Cortex of kidney (tissue), 1 donor: ENCODE data around the gene ATP2B3.

Source experiments
- DNase-seq: peaks from one replicate; lab custom pipeline; 2025; lab: John Stamatoyannopoulos, UW

ATP2B3 gene

GRCh38 chrX:153571534-153571908 is 54.1 kb downstream of the ATP2B3 start:
- no peak for DNase-seq

GRCh38 chrX:153572601-153573000 is 55.2 kb downstream of the ATP2B3 start:
- no peak for DNase-seq

GRCh38 chrX:153573984-153574383 is 56.5 kb downstream of the ATP2B3 start:
- no peak for DNase-seq

DNA sequence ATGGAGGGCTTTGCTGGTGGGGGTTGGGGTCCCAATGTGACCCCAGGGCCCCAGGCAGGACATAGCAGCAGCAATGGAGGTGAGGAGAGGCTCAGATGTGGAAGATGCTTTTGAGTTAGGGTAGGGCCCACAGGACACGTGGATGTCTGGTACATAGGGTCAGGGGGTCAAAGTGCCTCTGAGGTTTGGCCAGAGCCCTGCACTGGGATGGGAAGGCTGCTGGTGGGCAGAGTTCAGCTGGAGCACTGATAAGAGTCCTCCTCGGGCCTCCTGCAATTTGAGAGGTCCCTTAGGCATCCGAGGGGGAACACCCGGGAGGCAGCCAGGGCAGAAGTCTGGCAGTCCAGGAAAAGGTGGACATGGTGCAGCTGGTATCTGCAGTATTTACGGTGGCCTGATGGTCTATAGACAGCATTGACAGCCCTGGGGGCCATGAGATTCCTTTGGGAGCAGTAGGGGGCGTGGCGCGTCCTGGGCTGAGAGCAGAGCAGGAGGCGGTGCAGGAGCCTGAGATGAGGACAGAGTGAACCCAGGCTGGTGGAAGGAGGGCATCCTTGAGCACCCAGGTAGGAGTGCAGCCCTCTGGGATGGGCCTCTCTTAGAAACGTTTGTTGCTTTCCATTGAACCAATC is 58.9 kb downstream of the ATP2B3 start:
- no peak for DNase-seq

DNA sequence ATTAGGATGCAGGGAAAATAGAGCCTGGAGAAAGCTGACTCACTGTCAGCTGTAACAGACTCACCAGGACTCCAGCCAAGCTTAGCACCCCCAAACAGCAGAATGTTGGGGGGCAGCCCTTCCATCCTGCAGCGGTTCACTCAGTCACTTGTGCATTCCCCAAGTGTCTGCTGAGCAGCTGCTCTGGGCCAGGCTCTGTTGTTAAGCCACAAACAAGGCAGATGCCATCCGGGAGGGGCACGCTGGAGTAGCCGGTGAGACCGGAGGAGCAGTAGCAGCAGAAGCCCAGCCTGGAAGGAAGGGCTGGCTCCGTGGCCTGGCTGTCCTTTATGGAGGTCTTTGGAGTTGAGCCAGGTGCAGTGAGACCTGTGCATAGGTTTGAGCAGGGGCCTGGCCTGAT is 59.5 kb downstream of the ATP2B3 start:
- DNase-seq: no peak

- DNase-seq: no peak
Measured at GRCh38 chrX:153578200-153578835, 60.9 kb downstream of the ATP2B3 start.

DNA sequence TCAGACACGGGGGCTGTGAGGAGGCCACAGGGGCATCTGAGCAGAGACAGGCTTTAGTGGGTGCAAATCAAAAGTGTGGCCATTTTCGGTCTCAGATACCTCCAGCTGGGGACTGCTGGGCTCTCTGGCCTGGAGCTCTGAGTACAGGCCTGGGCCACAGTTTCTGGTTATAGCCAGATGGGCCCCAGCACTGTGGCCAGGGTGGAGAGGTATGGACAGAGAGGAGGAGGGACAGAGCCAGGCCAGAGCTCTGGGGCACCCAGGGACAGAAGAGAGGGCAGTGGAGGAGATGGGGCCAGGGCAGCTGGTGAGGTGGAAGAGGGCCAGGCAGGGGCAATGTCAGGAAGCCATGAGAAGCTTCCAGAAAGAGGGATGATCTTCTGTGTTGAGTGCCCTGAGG is 61.4 kb downstream of the ATP2B3 start:
- DNase-seq: no peak

GRCh38 chrX:153580700-153581386 is 63.4 kb downstream of the ATP2B3 start:
- no peak for DNase-seq

- no peak for DNase-seq
Measured at GRCh38 chrX:153582896-153583295, 65.5 kb downstream of the ATP2B3 start.

DNA sequence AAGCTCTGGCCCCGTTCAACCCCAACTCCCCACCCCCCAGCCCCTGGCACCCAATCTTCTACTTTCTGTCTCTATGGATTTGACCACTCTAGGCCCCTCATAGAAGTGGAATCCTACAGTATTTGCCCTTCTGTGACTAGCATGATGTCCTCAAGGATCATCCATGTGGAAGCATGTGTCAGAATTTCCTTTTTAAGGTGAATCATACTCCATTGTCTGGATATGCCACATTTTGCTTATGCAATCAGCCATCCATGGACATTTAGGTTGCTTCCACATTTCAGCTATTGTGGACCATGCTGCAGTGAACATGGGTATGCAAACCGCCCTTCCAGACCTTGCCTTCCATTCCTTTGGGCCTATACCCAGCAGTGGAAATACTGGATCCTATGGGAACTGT is 66.0 kb downstream of the ATP2B3 start:
- DNase-seq: no peak

- DNase-seq: no peak
Measured at GRCh38 chrX:153585827-153586226, 68.4 kb downstream of the ATP2B3 start.

GRCh38 chrX:153587342-153587741 is 69.9 kb downstream of the ATP2B3 start:
- no peak for DNase-seq

- DNase-seq: no peak
Measured at GRCh38 chrX:153588021-153588781, 70.8 kb downstream of the ATP2B3 start.

DNA sequence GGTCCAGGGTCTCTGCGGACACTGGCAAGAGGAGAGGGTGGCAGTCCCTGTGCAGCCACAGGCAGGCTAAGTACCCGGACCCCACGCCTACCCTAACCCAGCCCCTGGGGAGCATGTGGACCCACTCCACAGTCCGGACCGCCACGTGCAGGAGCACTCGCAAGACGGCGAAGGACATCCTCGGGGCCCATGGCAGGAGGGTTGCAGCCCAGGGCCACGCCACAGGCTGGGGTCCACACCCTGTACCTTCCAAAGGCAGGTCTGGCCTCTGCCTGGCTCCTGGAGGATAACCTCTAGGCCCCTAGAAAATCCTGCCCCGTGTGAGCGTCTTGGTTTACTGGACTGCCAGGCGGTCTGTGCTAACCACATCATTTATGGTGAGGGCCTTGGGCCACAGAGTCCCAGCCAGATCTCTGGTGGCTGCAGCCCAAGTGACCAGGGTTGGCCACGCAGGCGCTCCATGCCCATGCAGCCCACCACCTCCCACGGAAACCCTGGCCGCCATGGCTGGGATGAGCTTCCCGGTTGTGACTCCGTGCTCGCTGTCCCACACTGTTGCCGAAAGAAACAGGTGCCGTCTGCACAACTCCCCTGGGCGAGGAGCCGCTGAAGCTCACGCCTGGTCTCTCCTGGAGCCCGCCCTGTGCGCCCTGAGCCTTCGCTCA is 71.5 kb downstream of the ATP2B3 start:
- no peak for DNase-seq

DNA sequence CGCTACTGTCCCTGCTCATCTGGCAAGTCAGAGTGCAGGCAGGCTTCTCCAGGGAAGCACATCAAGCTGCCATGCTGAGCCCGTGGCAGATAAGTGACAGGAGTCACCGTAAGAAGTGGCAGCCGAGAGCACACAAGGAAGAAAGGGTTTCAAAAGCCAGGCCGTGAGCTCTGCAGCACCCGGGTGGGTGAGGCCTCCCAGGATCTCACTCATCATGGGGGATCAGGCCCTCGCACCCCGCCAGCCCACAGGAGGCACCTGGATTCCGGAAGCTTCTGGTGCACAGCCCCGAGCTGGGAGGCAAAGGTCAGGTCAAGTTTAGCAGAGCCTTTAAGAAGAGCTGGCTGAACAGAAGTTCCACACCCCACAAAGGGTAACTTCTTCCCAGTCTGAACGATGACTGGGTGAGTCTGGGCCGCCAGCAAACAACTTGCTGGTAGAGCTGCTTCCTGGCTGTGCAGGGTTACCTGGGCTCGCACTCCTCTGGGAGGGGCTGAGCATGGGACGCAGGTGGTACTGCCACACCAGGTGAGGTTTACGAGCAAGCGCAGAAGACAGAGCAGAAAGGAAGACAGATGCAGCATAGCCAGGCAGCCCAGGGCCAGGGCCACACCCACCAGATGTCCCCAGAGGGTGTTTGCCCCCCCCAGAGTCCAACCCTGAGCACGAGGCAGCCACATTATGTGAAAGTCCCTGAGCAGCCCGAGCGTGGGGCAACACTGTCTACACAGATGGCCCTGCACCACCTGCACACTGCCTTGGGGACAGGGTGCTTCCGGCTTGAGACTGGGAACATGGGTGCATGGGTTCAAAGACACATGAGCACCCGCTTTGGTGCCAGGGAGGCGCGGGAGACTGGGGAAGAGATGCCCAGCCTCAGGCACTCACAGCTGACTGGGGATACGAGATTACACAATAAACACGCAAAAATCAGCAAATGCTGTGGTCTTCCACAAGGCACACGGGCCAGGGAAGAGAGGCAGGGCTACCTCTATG is 73.8 kb downstream of the ATP2B3 start:
- DNase-seq: no peak

DNA sequence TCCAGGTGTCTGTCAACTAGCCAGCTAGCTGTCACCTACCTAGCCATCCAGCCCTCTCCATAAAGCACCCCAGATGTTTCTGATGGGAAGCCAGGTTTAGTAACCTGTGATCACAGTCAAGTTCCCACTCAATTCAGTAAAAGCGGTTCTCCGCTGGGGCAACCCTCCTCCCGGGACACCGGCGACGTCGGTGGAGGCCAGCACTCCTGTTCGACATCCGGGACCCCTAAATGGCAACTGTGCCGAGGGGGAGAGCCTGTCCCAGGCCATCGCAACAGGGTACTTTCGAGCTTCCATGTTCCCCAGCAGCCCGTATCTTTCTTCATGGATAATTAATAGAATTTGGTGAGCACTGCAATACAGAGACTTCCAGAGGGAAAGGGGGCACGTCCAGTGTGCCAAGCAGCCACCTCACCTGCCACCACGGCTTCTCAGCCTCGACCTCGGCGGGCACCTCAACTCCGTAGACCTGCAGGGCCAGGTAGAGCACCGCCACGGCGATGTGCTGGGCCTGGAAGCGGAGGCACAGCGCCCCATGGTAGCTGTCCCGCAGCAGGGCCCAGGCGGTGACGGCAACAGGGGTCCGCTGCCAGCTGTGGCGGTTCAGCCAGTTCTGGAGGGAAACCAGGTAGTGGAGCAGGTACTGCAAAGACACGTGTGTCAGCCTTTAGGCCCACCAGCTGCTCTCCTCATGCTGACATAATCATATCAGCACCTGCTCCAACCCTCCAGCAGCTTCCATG is 74.8 kb downstream of the ATP2B3 start:
- DNase-seq: no peak

- no peak for DNase-seq
Measured at GRCh38 chrX:153592966-153593688, 75.7 kb downstream of the ATP2B3 start.

GRCh38 chrX:153593811-153594500 is 76.5 kb downstream of the ATP2B3 start:
- no peak for DNase-seq

GRCh38 chrX:153595387-153595786 is 77.9 kb downstream of the ATP2B3 start:
- no peak for DNase-seq
